ENCODE measurements around the gene PITPNC1. TPM values are rescaled to one million over a fixed set of nuclear protein-coding genes. Genes with fewer than 3 reads are reported as not detected.

PITPNC1 gene
- total and polyA plus RNA-seq, 2 donors (not counting 1 experiment from before 2014, with no cell fraction given) = 4.7 to 26.1 TPM

DNA sequence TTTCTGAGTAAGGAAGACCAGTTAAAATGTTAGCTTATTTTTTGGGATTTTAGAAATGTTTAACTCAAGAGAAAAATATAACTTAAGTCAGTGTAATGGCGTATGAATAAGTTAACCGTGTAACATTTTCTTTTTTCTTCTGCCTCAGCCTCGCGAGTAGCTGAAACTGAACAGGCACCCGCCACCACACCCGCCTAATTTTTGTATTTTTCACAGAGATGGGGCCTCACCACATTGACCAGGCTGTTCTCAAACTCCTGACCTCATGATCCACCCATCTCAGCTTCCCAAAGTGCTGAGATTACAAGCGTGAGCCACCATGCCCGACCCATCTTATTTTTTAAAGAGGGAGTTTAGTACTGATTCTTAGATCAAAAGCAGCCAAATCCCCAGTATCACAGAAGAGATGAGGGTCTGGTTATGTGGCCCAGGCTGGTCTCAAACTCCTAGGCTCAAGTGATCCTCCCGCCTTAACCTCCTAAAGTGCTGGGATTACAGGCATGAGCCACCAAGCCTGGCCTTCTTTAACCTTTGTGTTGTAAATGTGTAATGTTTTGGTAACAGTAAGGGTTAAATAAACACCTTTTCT lies 16.8 kb downstream of the PITPNC1 start:
- Mint-ChIP-seq H3K4me3 (no peak overlapping the region), H3K9me3 (ENCODE audit: insufficient read depth) (no peaks in the 10 kb centered on the region), H3K27me3 (no peaks in the 10 kb centered on the region), H3K4me1 (peaks cover 17% of the 10 kb centered on the region), H3K27ac (no peak overlapping the region)
- TF ChIP-seq, protein P1, sequence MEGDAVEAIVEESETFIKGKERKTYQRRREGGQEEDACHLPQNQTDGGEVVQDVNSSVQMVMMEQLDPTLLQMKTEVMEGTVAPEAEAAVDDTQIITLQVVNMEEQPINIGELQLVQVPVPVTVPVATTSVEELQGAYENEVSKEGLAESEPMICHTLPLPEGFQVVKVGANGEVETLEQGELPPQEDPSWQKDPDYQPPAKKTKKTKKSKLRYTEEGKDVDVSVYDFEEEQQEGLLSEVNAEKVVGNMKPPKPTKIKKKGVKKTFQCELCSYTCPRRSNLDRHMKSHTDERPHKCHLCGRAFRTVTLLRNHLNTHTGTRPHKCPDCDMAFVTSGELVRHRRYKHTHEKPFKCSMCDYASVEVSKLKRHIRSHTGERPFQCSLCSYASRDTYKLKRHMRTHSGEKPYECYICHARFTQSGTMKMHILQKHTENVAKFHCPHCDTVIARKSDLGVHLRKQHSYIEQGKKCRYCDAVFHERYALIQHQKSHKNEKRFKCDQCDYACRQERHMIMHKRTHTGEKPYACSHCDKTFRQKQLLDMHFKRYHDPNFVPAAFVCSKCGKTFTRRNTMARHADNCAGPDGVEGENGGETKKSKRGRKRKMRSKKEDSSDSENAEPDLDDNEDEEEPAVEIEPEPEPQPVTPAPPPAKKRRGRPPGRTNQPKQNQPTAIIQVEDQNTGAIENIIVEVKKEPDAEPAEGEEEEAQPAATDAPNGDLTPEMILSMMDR (IDR thresholded peaks at IDR 0.05) = no peak
- TF ChIP-seq EZH2 (IDR thresholded peaks at IDR 0.05; ENCODE audit: borderline replicate concordance, insufficient read depth, low read depth, low read length, poor library complexity, severe bottlenecking) = no peak
- no peaks in the 10 kb centered on the region for H3K4me1 ChIP-seq (ENCODE audit: control insufficient read depth in 2 of 2, insufficient read depth in 2 of 2, low read length in 2 of 2)
- no peaks in the 10 kb centered on the region for H3K27me3 ChIP-seq (replicated peaks in 1 of 4; ENCODE audit: control extremely low read depth in 1 of 4, control insufficient read depth in 3 of 4, insufficient read depth in 4 of 4, low read length in 3 of 4)
- 100% methylated on average over 5 of the region's 9 CpGs for WGBS (ENCODE audit: insufficient coverage)
- peaks cover 0 to 5% (median 0%) of the 10 kb centered on the region in 3 donors for H3K9me3 ChIP-seq (ENCODE audit: control extremely low read depth in 1 of 3, control insufficient read depth in 2 of 3, insufficient read depth in 1 of 3, low read length in 2 of 3)
- H3K4me3 ChIP-seq (ENCODE audit: control extremely low read depth in 1 of 5, extremely low read depth in 1 of 5, insufficient read depth in 1 of 5, low read depth in 2 of 5, low read length in 4 of 5) = no peak overlapping the region
- no peak overlapping the region for H2AFZ ChIP-seq (ENCODE audit: insufficient read depth, low read depth, low read length, poor library complexity, severe bottlenecking)
- no peaks in the 10 kb centered on the region for H3K36me3 ChIP-seq (replicated peaks in 1 of 2; ENCODE audit: control extremely low read depth in 1 of 2, control insufficient read depth in 1 of 2, extremely low read depth in 1 of 2, insufficient read depth in 2 of 2, low read length in 1 of 2)
- CTCF ChIA-PET = interaction anchor here (1.0 to 1.1 kb wide), 2 partner anchors 11 to 18 kb away, joined by 3 to 4 read pairs; no protein-coding TSS in a partner anchor
- H3K4me2 ChIP-seq (replicated peaks; ENCODE audit: low read depth, low read length, poor library complexity, severe bottlenecking) = no peak overlapping the region
- H3K79me2 ChIP-seq (ENCODE audit: control insufficient read depth, insufficient read depth, low read length) = peaks cover 22% of the 10 kb centered on the region
- ATAC-seq (ENCODE audit: low read depth) = no peak
- H4K20me1 ChIP-seq (ENCODE audit: control insufficient read depth, insufficient read depth, low read length, poor library complexity, severe bottlenecking) = no peaks in the 10 kb centered on the region
- no peak overlapping the region for H3K9ac ChIP-seq (ENCODE audit: low read length)
- DNase-seq = no peak
- POLR2A ChIA-PET = interaction anchor here (0.5 kb wide), 1 partner anchor 831 kb away, joined by 3 read pairs; no protein-coding TSS in a partner anchor
- intact Hi-C loops (cut with micrococcal nuclease) = no loop called here
- H3K27ac ChIP-seq (ENCODE audit: low read length in 2 of 2) = no peak overlapping the region

DNA sequence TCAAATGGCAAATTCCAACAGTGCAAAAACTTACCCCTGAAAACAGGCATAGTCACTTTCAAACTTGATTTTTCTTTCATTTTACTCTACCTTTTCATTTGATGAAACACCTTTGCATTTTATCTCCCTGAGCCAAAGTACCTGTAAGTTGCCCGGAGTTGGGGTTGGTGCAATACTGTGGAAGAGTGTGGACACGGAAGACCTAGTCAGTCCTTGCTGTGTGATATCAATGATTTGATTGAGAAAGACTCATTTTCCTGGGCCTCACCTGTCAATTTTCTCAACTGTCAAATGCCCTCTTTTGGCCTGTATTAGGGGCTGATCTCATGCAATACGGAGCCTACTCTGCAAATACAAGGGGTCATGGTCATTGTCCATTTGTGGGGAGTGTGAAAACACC lies 22.6 kb downstream of the PITPNC1 start:
- DNase-seq = no peak
- no peak overlapping the region for H3K4me3 ChIP-seq (ENCODE audit: control extremely low read depth in 1 of 5, extremely low read depth in 1 of 5, insufficient read depth in 1 of 5, low read depth in 2 of 5, low read length in 4 of 5)
- no peak overlapping the region for H2AFZ ChIP-seq (ENCODE audit: insufficient read depth, low read depth, low read length, poor library complexity, severe bottlenecking)
- no peaks in the 10 kb centered on the region for H3K9me3 Mint-ChIP-seq (ENCODE audit: insufficient read depth)
- WGBS (ENCODE audit: insufficient coverage) = 75% methylated on average over 1 of the region's 3 CpGs
- TF ChIP-seq EZH2 (IDR thresholded peaks at IDR 0.05; ENCODE audit: borderline replicate concordance, insufficient read depth, low read depth, low read length, poor library complexity, severe bottlenecking) = no peak
- TF ChIP-seq, protein P1 (IDR thresholded peaks at IDR 0.05) = no peak
- H3K9me3 ChIP-seq (ENCODE audit: control extremely low read depth in 1 of 3, control insufficient read depth in 2 of 3, insufficient read depth in 1 of 3, low read length in 2 of 3) = peaks cover 0 to 5% (median 0%) of the 10 kb centered on the region in 3 donors
- no peak overlapping the region for H3K9ac ChIP-seq (ENCODE audit: low read length)
- no peak overlapping the region for H3K27ac ChIP-seq (ENCODE audit: low read length in 2 of 2)
- no peaks in the 10 kb centered on the region for H3K27me3 ChIP-seq (replicated peaks in 1 of 4; ENCODE audit: control extremely low read depth in 1 of 4, control insufficient read depth in 3 of 4, insufficient read depth in 4 of 4, low read length in 3 of 4)
- intact Hi-C loops (cut with micrococcal nuclease) = no loop called here
- no peaks in the 10 kb centered on the region for H3K36me3 ChIP-seq (replicated peaks in 1 of 2; ENCODE audit: control extremely low read depth in 1 of 2, control insufficient read depth in 1 of 2, extremely low read depth in 1 of 2, insufficient read depth in 2 of 2, low read length in 1 of 2)
- no peaks in the 10 kb centered on the region for H3K27me3 Mint-ChIP-seq
- peaks cover 21% of the 10 kb centered on the region for H3K79me2 ChIP-seq (ENCODE audit: control insufficient read depth, insufficient read depth, low read length)
- peaks cover 26% of the 10 kb centered on the region for H3K4me1 Mint-ChIP-seq
- CTCF ChIA-PET = no interaction called here
- no peak overlapping the region for H3K4me2 ChIP-seq (replicated peaks; ENCODE audit: low read depth, low read length, poor library complexity, severe bottlenecking)
- POLR2A ChIA-PET = no interaction called here
- no peak overlapping the region for H3K27ac Mint-ChIP-seq
- no peak overlapping the region for H3K4me3 Mint-ChIP-seq
- H4K20me1 ChIP-seq (ENCODE audit: control insufficient read depth, insufficient read depth, low read length, poor library complexity, severe bottlenecking) = no peaks in the 10 kb centered on the region
- ATAC-seq (ENCODE audit: low read depth) = no peak
- H3K4me1 ChIP-seq (ENCODE audit: control insufficient read depth in 2 of 2, insufficient read depth in 2 of 2, low read length in 2 of 2) = peaks cover 8 to 17% of the 10 kb centered on the region in 2 donors
